IMR-90 (cell line): ENCODE measurements around the gene DGLUCY. TPM values are rescaled to one million over a fixed set of nuclear protein-coding genes. Genes with fewer than 3 reads are reported as not detected.

Experiments used
- ATAC-seq: fragments of 200-7000 bp; cut with Tn5 transposase; 2 replicates; pipeline ENCODE4 v1.9.1; 2020; ENCODE audit warnings: low read depth, mild to moderate bottlenecking, moderate library complexity
- BruUV-seq: library from RNA; stranded (reverse); fragments of 400-500 nt; replicated peaks from 2 replicates; lab custom pipeline; 2021; lab: Mats Ljungman, UMichigan
- CTCF ChIA-PET: fragments of 300-600 bp; formaldehyde crosslinking; extraction: SDS; loops from one replicate; lab custom pipeline; 2021; ENCODE audit warnings: antibody characterized with exemption; lab: Yijun Ruan, JAX
- POLR2A ChIA-PET: fragments of 300-600 bp; sonication (Branson Sonifier 250); formaldehyde crosslinking; loops from one replicate; lab custom pipeline; 2022; ENCODE audit warnings: antibody characterized with exemption; ENCODE audit not compliant: unreplicated experiment; lab: Charles Lee
- DNase-seq: peaks from one replicate; pipeline ENCODE4 v3.0.0; 2013
- H2AFZ ChIP-seq: replicated peaks from 2 replicates; pipeline ENCODE3; 2013; ENCODE audit warnings: low read length, mild to moderate bottlenecking; ENCODE audit not compliant: poor library complexity
- H2AK5ac ChIP-seq: 2 replicates; pipeline ENCODE4 v1.6.1; 2013; ENCODE audit warnings: low read depth, low read length, inconsistent platforms
- H2AK9ac ChIP-seq: replicated peaks from 2 replicates; pipeline ENCODE3; 2013; ENCODE audit warnings: mild to moderate bottlenecking, low read depth, low read length, moderate library complexity; ENCODE audit not compliant: poor library complexity
- H2BK120ac ChIP-seq: 2 replicates; pipeline ENCODE4 v1.6.1; 2013; ENCODE audit warnings: low read depth, low read length, inconsistent platforms
- H2BK15ac ChIP-seq: 3 replicates; pipeline ENCODE4 v1.6.1; 2013; ENCODE audit warnings: low read depth, low read length, inconsistent platforms
- H2BK20ac ChIP-seq: 2 replicates; pipeline ENCODE4 v1.6.1; 2013; ENCODE audit warnings: low read depth, mild to moderate bottlenecking, inconsistent platforms, low read length, moderate library complexity
- H2BK5ac ChIP-seq: 2 replicates; pipeline ENCODE4 v1.6.1; 2013; ENCODE audit warnings: mild to moderate bottlenecking, low read depth, low read length, inconsistent platforms; ENCODE audit not compliant: poor library complexity, severe bottlenecking
- H3K14ac ChIP-seq: replicated peaks from 2 replicates; pipeline ENCODE4 v1.6.1; 2013; ENCODE audit warnings: low read depth, low read length, inconsistent platforms
- H3K18ac ChIP-seq: 2 replicates; pipeline ENCODE4 v1.6.1; 2013; ENCODE audit warnings: low read depth, low read length, control low read depth
- H3K23ac ChIP-seq: 2 replicates; pipeline ENCODE4 v1.6.1; 2013; ENCODE audit warnings: low read depth, low read length, inconsistent platforms
- H3K27ac ChIP-seq: 2 replicates; pipeline ENCODE4 v1.5.1; 2013; ENCODE audit warnings: mild to moderate bottlenecking, control low read depth, low read length; ENCODE audit not compliant: insufficient read depth
- H3K27me3 ChIP-seq: 2 replicates; pipeline ENCODE4 v1.6.1; 2013; ENCODE audit warnings: low read length; ENCODE audit not compliant: control insufficient read depth, insufficient read depth
- H3K36me3 ChIP-seq: 2 replicates; pipeline ENCODE4 v1.6.1; 2013; ENCODE audit warnings: low read length, mixed read lengths; ENCODE audit not compliant: control insufficient read depth, insufficient read depth
- H3K4ac ChIP-seq: 2 replicates; pipeline ENCODE4 v1.6.1; 2013; ENCODE audit warnings: low read depth, low read length, inconsistent platforms
- H3K4me1 ChIP-seq: 2 replicates; pipeline ENCODE4 v1.6.1; 2013; ENCODE audit warnings: low read length, mixed read lengths; ENCODE audit not compliant: control insufficient read depth, insufficient read depth
- H3K4me2 ChIP-seq: 2 replicates; pipeline ENCODE4 v1.6.1; 2013; ENCODE audit warnings: low read depth, mild to moderate bottlenecking, control low read depth, low read length, moderate library complexity
- H3K4me3 ChIP-seq: 2 replicates; pipeline ENCODE4 v1.5.1; 2013; ENCODE audit warnings: low read depth, mild to moderate bottlenecking, control low read depth, low read length, moderate library complexity; ENCODE audit not compliant: insufficient read depth
- H3K56ac ChIP-seq: 2 replicates; pipeline ENCODE4 v1.6.1; 2013; ENCODE audit warnings: low read length, inconsistent platforms; ENCODE audit not compliant: insufficient read depth; ENCODE audit errors: extremely low read depth
- H3K79me1 ChIP-seq, 2 experiments: 2 replicates each; pipeline ENCODE4 v1.6.1; 2013; ENCODE audit warnings: low read length in 2 of 2, inconsistent platforms in 1 of 2, low read depth in 1 of 2
- H3K9ac ChIP-seq: 2 replicates; pipeline ENCODE4 v1.6.1; 2013; ENCODE audit warnings: low read depth, low read length, control low read depth
- H3K9me1 ChIP-seq: 2 replicates; pipeline ENCODE4 v1.6.1; 2013; ENCODE audit warnings: low read length, inconsistent platforms; ENCODE audit not compliant: insufficient read depth
- H3K9me3 ChIP-seq: 2 replicates; pipeline ENCODE4 v1.6.1; 2013; ENCODE audit warnings: low read length; ENCODE audit not compliant: control insufficient read depth, insufficient read depth
- H4K20me1 ChIP-seq: 2 replicates; pipeline ENCODE4 v1.6.1; 2013; ENCODE audit warnings: low read length, inconsistent platforms; ENCODE audit not compliant: insufficient read depth
- H4K5ac ChIP-seq: 2 replicates; pipeline ENCODE4 v1.6.1; 2013; ENCODE audit warnings: mild to moderate bottlenecking, low read depth, low read length, control low read depth
- H4K8ac ChIP-seq, 2 experiments: 2 replicates each; pipeline ENCODE4 v1.6.1; 2013; ENCODE audit warnings: low read depth in 2 of 2, low read length in 2 of 2, control low read depth in 1 of 2, inconsistent platforms in 1 of 2
- H4K91ac ChIP-seq: 2 replicates; pipeline ENCODE4 v1.6.1; 2013; ENCODE audit warnings: low read depth, low read length, inconsistent platforms; ENCODE audit not compliant: insufficient read depth
- BHLHE40 ChIP-seq: fragments of 150-350 bp; IDR thresholded peaks from 2 replicates; pipeline ENCODE4 v1.6.1; 2016; ENCODE audit warnings: mild to moderate bottlenecking, low read depth, low read length
- CEBPB ChIP-seq: IDR thresholded peaks from 2 replicates; pipeline ENCODE4 v1.6.1; 2012; ENCODE audit warnings: low read depth, low read length, improper control_type of control experiment
- CHD1 ChIP-seq: IDR thresholded peaks from 2 replicates; pipeline ENCODE4 v1.6.1; 2012; ENCODE audit warnings: low read depth, low read length, improper control_type of control experiment
- CTCF ChIP-seq: conservative IDR thresholded peaks from 2 replicates; pipeline ENCODE4 v1.5.1; 2012; ENCODE audit warnings: mild to moderate bottlenecking, low read depth, low read length, improper control_type of control experiment
- FOS ChIP-seq: fragments of 150-350 bp; IDR thresholded peaks from 2 replicates; pipeline ENCODE4 v1.6.1; 2016; ENCODE audit warnings: low read depth, low read length
- MAFK ChIP-seq: IDR thresholded peaks from 2 replicates; pipeline ENCODE4 v1.6.1; 2012; ENCODE audit warnings: low read depth, low read length, improper control_type of control experiment
- MAZ ChIP-seq: IDR thresholded peaks from 2 replicates; pipeline ENCODE4 v1.6.1; 2012; ENCODE audit warnings: low read depth, mild to moderate bottlenecking, low read length, improper control_type of control experiment, moderate library complexity, borderline replicate concordance
- MXI1 ChIP-seq: IDR thresholded peaks from 2 replicates; pipeline ENCODE4 v1.6.1; 2012; ENCODE audit warnings: low read depth, mild to moderate bottlenecking, low read length, moderate library complexity, borderline replicate concordance
- NFE2L2 ChIP-seq: fragments of 150-350 bp; IDR thresholded peaks from 2 replicates; pipeline ENCODE4 v1.6.1; 2016; ENCODE audit warnings: low read depth, mild to moderate bottlenecking, low read length
- POLR2A ChIP-seq: IDR thresholded peaks from 2 replicates; pipeline ENCODE4 v1.6.1; 2012; ENCODE audit warnings: mild to moderate bottlenecking, low read depth, low read length
- RAD21 ChIP-seq: IDR thresholded peaks from 2 replicates; pipeline ENCODE4 v1.6.1; 2012; ENCODE audit warnings: low read length, improper control_type of control experiment
- RCOR1 ChIP-seq: IDR thresholded peaks from 2 replicates; pipeline ENCODE4 v1.6.1; 2012; ENCODE audit warnings: mild to moderate bottlenecking, low read length, improper control_type of control experiment; ENCODE audit not compliant: insufficient replicate concordance
- RFX5 ChIP-seq: IDR thresholded peaks from 2 replicates; pipeline ENCODE4 v1.8.0; 2012; ENCODE audit warnings: low read depth, mild to moderate bottlenecking, low read length, moderate library complexity
- SMC3 ChIP-seq: fragments of 150-350 bp; IDR thresholded peaks from 2 replicates; pipeline ENCODE4 v1.6.1; 2016; ENCODE audit warnings: low read depth, mild to moderate bottlenecking, antibody characterized with exemption, low read length, moderate library complexity
- USF2 ChIP-seq: fragments of 150-350 bp; IDR thresholded peaks from 2 replicates; pipeline ENCODE4 v1.6.1; 2017; ENCODE audit warnings: mild to moderate bottlenecking, antibody characterized with exemption, low read length, low read depth
- WGBS, 2 experiments: methylation state at CpG; one replicate each; pipeline versions ENCODE4 v1.1.5 to v1.1.7; 2013; ENCODE audit warnings: missing lambda C conversion rate in 2 of 2; ENCODE audit not compliant: insufficient read length in 1 of 2; ENCODE audit errors: extremely low coverage in 2 of 2; 5-methylcytosine and 5-hydroxymethylcytosine counted together
- dilution Hi-C: fragments of 300-500 bp; cut with HindIII; formaldehyde crosslinking; loops from one replicate; pipeline ENCODE4 v1.14.3; 2018; ENCODE audit warnings: low sequenced_read_pairs; ENCODE audit not compliant: unreplicated experiment
- in situ Hi-C: fragments of 300-500 bp; cut with MboI; formaldehyde crosslinking; loops from 3 replicates; pipeline ENCODE4 v1.14.3; 2019; ENCODE audit warnings: low sequenced_read_pairs, inconsistent platforms, mixed read lengths
- intact Hi-C: fragments of 100-400 bp; cut with micrococcal nuclease; formaldehyde crosslinking; loops from 2 replicates; pipeline ENCODE4 v1.10.0; 2022
- polyA plus RNA-seq, 3 experiments: library from polyadenylated mRNA; depleted of rRNA; stranded (reverse); fragments of >200 nt; gene quantifications; 2 replicates each; pipeline ENCODE4 v1.2.3, GENCODE V29; 2012; ENCODE audit warnings: low replicate concordance in 1 of 3
- total RNA-seq: library from RNA; depleted of rRNA; stranded (reverse); fragments of >200 nt; gene quantifications from 2 replicates; pipeline ENCODE4 v1.2.3, GENCODE V29; 2012
- TF ChIP-seq, protein P1 (sequence below): fragments of 150-350 bp; IDR thresholded peaks from 2 replicates; pipeline ENCODE4 v1.6.1; 2016; ENCODE audit warnings: low read depth, mild to moderate bottlenecking, low read length, moderate library complexity, borderline replicate concordance

DGLUCY gene
- total and polyA plus RNA-seq, 2 of the 4 experiments (the other 2 are of a cell fraction): 8.5 to 13.3 TPM

- WGBS, 2 experiments: no CpG with 5 or more reads among the region's 7 CpGs
- no peak overlapping the region for H4K5ac ChIP-seq
- H2AK5ac ChIP-seq: no peak overlapping the region
- no TSS peak for BruUV-seq
- ChIA-PET CTCF (interaction anchor here (0.6 kb wide), 2 partner anchors 11 to 868 kb away, joined by 3 to 5 read pairs; no protein-coding TSS in a partner anchor), POLR2A (no interaction called here)
- no peaks in the 10 kb centered on the region for H3K27me3 ChIP-seq
- no peak for ATAC-seq
- H2BK20ac ChIP-seq: no peak overlapping the region
- H4K20me1 ChIP-seq: no peaks in the 10 kb centered on the region
- H3K23ac ChIP-seq: no peak overlapping the region
- no peak overlapping the region; the same call in 1 of the 2 replicates for H3K18ac ChIP-seq
- H2BK120ac ChIP-seq: no peak overlapping the region
- in situ Hi-C loops: no loop called here
- no peak overlapping the region for H3K4me3 ChIP-seq
- H2AFZ ChIP-seq: no peak overlapping the region
- no peak overlapping the region for H3K14ac ChIP-seq
- no peak overlapping the region for H3K56ac ChIP-seq
- H4K8ac ChIP-seq: no peak overlapping the region
- peaks cover 0 to 4% of the 10 kb centered on the region in 2 experiments; a peak in 1 of 4 replicates for H3K79me1 ChIP-seq
- H2AK9ac ChIP-seq: no peak overlapping the region
- no peak overlapping the region for H4K91ac ChIP-seq
- peaks cover 27% of the 10 kb centered on the region for H3K9me1 ChIP-seq
- H3K4me1 ChIP-seq: peaks cover 6% of the 10 kb centered on the region
- no peak overlapping the region for H3K27ac ChIP-seq
- H2BK5ac ChIP-seq: no peak overlapping the region
- H2BK15ac ChIP-seq: no peak overlapping the region
- TF ChIP-seq USF2: no peak
- no peak for TF ChIP-seq FOS
- no peak for TF ChIP-seq MXI1
- no peak for TF ChIP-seq RAD21
- no peak for TF ChIP-seq MAZ
- no peak for TF ChIP-seq NFE2L2
- no peak for TF ChIP-seq CHD1
- TF ChIP-seq SMC3: no peak
- no peak for TF ChIP-seq CTCF
- TF ChIP-seq CEBPB: no peak
- no peak for TF ChIP-seq BHLHE40
- TF ChIP-seq, protein P1, sequence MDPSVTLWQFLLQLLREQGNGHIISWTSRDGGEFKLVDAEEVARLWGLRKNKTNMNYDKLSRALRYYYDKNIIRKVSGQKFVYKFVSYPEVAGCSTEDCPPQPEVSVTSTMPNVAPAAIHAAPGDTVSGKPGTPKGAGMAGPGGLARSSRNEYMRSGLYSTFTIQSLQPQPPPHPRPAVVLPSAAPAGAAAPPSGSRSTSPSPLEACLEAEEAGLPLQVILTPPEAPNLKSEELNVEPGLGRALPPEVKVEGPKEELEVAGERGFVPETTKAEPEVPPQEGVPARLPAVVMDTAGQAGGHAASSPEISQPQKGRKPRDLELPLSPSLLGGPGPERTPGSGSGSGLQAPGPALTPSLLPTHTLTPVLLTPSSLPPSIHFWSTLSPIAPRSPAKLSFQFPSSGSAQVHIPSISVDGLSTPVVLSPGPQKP: no peak
- no peak for TF ChIP-seq RFX5
- TF ChIP-seq POLR2A: no peak
- TF ChIP-seq RCOR1: no peak
- TF ChIP-seq MAFK: no peak
- dilution Hi-C loops: no loop called here
- peaks cover 5% of the 10 kb centered on the region; the same call in 1 of the 2 replicates for H3K9me3 ChIP-seq
- intact Hi-C loops: no loop called here
- H3K36me3 ChIP-seq: peaks cover 1% of the 10 kb centered on the region; the same call in 1 of the 2 replicates
- no peak overlapping the region for H3K4me2 ChIP-seq
- H3K9ac ChIP-seq: no peak overlapping the region
- no peak for DNase-seq
- no peak overlapping the region for H3K4ac ChIP-seq
Observed at GRCh38 chr14:91227183-91227628, 113.3 kb downstream of the DGLUCY start.
